GM21423 (cell line): ENCODE data around the gene MED17.
A peak's percentile ranks its signal among the peaks of the same experiment; 100 is the strongest.
"Not testable (repeated sequence)": the region's sequence is repeated elsewhere in the genome, so short reads cannot be mapped to it uniquely, and the experiment has no call there.

Experiments
- ATAC-seq: cut with Tn5 transposase; IDR thresholded peaks from one replicate; pipeline ENCODE4 v1.9.1; 2021; ENCODE audit warnings: mild to moderate bottlenecking, moderate library complexity; ENCODE audit not compliant: unreplicated experiment

MED17 gene, protein sequence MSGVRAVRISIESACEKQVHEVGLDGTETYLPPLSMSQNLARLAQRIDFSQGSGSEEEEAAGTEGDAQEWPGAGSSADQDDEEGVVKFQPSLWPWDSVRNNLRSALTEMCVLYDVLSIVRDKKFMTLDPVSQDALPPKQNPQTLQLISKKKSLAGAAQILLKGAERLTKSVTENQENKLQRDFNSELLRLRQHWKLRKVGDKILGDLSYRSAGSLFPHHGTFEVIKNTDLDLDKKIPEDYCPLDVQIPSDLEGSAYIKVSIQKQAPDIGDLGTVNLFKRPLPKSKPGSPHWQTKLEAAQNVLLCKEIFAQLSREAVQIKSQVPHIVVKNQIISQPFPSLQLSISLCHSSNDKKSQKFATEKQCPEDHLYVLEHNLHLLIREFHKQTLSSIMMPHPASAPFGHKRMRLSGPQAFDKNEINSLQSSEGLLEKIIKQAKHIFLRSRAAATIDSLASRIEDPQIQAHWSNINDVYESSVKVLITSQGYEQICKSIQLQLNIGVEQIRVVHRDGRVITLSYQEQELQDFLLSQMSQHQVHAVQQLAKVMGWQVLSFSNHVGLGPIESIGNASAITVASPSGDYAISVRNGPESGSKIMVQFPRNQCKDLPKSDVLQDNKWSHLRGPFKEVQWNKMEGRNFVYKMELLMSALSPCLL

DNA sequence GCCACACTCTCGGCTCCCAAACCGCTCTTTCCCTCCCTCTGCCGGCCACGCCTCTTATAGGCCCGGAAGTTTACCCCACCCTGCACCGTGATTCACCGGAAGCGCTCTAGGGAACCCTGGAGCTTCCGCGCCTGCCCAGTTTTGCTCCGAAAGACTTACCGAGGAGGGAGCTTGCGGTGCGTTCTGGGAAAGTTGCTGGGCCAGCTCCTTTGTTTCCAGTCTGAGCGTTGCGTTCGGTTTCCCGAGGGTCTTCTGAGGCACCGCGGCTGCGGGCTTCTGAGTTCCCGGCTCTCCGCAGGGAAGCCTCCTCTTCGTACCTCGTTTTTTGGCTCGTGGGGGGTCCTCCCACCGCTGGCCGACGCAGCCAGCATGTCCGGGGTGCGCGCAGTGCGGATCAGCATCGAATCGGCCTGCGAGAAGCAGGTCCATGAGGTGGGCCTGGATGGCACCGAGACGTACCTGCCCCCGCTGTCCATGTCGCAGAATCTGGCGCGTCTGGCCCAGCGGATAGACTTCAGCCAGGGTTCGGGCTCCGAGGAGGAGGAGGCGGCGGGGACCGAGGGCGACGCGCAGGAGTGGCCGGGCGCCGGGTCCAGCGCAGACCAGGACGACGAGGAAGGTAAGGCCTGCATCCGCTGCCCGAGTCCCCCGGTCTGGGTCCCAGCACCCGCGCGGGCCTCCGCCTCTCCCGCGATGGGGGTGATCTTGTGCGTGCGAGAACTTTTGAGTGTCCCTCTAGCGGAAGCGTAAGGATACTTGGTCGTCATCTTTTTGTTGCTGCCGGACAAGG lies at the start of gene MED17:
MED17 (plus strand) TSS at position 138 of the 790 bp plus-strand sequence; CDS start at position 370, 232 bp downstream.
- peak; percentile 96 for ATAC-seq

DNA sequence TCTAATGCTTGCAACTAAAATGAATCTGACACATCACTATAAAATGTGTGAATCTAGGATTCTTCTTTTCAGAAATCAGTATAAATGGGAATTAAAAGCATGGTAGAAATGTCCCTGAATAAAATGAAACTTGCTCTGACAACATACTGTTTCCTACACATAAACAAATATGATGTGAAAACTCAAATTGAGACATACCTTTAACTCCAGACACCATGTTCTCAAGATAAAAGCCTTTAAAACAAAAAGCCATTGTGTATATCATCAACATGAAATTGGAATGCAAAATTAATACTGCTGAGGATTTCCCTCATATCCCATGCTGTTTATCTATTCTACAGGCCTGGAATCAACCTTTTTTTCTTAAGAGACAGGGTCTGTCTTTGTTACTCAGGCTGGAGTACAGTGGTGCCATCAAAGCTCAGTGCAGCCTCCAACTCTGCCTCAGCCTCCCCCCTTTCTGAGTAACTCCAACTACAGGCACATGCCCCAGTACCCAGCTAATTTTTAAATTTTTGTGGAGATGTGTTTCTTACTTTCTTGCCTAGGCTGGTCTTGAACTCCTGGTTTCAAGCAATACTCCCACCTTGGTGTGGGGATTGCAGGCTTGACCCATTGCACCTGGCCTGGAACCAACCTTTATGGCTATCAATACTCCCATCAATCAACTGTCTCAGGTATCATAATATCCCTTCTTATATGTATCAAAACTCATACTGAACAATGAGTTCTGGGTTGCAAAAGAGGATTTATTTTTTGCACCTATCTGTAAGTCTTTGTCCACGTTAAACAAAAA lies 49.5 kb upstream of the MED17 start:
- no peak for ATAC-seq

DNA sequence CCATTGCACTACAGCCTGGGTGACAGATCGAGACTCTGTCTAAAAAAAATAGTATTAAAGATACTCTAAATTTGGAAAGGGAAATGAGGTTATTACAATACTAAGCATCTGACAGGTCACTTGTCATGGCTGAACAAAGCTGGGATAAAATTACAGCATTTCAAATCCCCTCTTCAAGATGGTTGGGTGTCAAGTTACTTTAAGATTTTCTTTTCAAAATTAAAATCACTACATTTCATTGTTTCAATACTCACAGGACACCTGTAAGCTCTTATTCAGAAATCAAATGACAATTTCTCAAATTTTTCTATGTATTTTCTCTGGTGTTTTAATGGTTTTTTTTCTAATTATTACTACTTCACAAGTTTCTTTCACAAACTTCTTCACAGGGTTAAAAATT lies 48.5 kb upstream of the MED17 start:
- no peak for ATAC-seq

DNA sequence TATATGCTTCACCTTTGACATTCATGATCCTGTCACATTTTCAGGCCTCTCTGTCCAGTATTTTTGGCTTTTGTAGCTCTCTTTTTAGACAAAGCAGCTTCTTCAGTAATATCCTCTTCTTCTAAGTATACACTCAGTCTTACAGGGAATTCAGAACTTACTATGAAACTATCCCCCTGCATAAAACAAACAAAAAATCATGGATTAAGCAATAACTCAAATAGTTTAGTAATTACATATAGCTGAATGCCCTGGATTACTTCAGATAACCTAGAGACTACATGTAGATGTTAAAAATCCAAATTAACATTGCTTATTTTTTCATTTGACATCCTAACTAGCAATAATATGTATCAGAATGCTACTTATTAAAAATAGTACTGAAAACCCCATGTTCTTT lies 48.0 kb upstream of the MED17 start:
- ATAC-seq: no peak

DNA sequence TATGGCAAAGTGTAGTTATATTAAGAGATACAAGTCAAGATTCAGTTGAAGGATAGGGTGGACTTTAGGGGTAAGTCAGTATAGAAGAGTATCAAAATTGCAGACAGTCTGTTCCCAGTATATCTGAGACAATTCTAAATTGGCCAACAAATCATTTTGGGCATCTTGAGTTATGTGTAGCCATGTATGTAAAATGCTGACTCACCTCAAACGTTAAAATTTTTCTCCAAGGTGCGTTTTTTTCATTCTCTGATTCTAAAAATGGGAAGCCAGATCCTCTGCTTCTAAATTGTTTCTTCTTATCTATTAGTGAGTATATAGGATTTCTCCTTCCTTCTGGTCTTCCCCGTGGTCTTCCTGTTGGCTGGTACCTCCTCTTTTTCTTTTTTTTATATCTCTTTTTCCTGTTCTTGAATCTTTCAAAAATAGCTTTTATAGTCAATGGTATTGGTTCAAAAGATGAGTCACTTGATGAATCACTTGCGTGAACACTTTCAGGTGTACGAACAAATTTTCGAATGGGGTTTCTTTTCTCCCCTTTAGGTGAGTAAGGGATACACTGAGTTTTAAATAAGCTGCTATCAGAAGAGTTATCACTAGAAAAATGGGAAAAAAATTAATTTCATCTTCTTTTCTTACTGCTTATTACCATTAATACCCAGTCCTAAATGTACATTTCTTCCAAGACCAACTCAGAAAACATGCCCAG lies 46.0 kb upstream of the MED17 start:
- ATAC-seq: no peak

DNA sequence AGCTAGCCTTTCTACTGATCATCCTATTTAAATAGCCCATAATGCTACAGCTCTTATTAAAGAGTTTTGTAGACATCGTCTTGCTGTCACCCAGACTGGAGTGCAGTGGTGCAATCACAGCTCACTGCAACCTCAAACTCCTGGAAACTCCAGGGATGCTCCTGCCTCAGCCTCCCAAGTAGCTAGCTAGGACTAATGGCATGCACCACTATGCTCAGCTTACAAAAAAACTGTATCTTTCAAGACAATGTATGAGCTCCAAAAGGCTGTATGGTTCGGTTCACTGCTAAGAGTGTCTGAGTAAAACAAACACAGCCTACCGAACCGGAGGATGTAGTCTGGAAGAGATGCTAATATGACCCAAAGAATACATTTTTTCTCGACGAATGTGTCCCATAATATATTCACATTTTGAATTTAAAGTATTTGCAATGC lies 45.4 kb upstream of the MED17 start:
- no peak for ATAC-seq

DNA sequence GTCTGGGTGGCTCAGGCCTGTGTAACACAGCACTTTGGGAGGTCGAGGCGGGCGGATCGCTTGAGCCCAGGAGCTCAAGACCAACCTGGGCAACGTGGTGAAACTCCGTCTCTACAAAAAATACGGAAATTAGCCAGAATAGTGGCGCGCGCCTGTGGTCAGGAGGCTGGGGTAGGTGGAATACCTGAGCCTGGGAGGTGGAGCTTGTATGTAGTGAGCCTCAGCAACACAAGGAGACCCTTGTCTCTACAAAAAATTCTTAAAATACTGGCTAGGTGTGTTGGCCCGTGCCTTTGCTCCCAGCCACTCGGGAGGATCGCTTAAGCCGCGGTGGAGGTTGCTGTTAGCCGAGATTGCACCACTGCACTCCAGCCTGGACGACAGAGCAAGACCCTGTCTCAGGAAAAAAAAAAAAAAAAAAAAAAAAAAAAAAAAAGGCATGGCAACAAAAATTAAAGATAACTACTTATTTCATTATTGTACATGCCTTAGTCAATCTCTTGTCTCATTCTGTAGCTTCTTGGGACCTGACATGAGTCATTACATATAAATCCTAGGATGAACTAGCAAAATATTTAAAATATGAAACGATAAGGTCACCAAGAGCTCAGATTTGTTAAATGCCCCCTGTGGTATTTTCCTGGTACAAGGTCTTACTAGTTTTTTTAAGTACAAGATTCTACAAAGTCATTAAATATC lies 43.9 kb upstream of the MED17 start:
- ATAC-seq: no peak

DNA sequence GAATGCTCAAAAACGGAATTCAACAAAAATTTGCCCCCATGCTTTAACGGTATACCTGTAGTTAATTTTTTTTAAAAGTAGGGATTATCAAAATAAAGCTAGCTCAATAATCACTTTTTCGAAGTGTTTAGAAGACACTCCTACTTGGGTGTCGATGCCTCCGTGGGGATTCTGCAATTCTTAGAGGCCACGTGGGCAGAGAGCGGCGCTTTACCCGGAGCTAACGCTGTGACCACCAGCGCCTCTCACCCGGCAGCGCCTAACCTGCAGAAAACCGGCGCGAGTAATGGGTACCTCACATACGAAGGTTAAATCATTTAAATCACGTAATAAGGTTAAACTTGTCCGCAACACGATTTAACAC lies 43.4 kb upstream of the MED17 start:
- ATAC-seq: peak; percentile 33

DNA sequence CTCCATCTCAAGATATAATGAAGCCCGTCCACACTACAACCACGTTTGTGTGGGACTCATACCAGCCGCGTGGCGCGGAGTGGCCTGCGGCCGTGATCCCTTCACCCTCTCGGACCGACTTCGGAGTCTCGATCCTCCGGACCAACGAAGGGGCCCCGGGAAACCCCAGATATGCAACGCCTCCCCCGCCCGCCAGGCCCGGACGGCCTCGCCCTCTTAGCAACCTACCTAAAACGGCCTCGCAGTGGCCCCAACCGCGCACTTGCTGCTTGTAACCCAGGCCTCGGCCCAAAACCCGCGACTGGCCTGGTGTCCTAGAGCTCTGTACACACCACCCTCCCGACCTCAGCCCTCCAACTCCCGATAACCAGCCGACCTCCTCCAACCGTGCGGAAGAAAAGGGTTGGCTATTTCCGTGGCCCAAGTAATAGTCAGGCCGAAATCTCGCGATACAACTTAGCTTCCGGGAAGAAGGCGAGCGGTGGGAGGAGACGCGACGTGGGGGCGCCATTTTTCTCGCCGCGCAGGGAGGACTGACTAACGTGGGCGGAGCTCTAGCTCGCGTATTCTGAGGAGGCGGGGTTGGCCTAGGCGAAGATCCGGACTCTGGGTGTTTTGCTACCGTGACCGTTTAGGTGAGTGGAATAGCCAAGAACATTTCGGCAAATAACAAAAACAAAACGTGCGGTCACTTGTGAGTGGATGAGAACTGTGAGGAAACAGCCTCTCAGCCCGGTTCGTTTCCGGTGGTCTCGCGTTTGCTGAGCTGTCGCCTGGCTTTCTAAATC lies 42.8 kb upstream of the MED17 start, which contains the start of the genes C11orf54 and TAF1D:
C11orf54 (plus strand) TSS at position 579 of the 788 bp plus-strand sequence. CDS start 5,722 bp downstream, outside the sequence.
TAF1D (minus strand) TSS at position 402 of the 788 bp plus-strand sequence. CDS start 2,191 bp downstream, outside the sequence.
- peak; percentile 85 for ATAC-seq

DNA sequence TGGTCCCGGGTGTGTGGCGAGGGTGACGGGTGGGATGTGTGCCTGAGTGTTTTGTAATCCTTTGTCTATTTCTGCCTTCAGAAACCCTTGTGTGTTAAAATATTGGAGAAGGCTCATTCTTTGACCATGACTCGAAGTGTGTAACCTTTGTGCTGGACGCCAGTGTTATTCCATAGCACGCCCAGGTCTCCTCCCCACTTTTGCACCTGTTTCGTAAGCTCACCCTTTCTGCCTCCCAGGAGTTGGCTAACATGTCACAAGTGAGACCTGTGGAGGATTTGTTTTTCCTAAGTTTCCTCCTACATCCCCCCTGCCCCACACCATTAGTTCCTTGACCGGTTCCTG lies 42.2 kb upstream of the MED17 start:
- ATAC-seq: peak; percentile 6

DNA sequence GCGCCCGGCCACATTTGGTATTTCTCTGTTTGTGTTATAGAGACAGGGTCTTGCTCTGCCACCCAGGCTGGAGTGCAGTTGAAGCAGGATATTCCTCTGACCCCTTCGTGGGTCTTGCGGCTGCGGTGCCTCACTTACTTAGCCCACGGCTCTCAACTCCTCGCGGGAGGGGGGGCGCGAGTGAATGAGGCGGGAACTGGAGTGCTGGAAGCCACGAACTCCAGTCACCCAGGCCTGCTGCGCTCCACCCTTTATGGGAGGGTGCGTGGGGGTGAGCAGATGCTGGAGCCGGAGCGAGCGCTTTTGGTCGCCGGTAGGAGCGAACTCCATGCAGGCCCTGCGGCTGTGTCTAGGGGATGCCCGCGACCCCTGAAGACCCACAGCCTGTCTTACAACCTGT lies 40.8 kb upstream of the MED17 start:
- no peak for ATAC-seq

DNA sequence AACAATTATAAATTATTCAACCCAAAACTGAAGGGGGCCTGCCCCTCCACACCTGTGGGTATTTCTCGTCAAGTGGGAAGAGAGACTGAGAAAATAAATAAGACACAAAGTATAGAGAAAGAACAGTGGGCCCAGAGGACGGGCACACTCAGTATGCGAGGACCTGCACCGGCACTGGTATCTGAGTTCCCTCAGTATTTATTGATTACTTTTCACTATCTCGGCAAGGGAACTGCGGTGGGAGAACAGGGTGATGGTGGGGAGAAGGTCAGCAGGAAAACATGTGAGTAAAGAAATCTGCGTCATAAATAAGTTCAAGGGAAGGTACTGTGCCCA lies 39.4 kb upstream of the MED17 start:
- ATAC-seq: no peak

DNA sequence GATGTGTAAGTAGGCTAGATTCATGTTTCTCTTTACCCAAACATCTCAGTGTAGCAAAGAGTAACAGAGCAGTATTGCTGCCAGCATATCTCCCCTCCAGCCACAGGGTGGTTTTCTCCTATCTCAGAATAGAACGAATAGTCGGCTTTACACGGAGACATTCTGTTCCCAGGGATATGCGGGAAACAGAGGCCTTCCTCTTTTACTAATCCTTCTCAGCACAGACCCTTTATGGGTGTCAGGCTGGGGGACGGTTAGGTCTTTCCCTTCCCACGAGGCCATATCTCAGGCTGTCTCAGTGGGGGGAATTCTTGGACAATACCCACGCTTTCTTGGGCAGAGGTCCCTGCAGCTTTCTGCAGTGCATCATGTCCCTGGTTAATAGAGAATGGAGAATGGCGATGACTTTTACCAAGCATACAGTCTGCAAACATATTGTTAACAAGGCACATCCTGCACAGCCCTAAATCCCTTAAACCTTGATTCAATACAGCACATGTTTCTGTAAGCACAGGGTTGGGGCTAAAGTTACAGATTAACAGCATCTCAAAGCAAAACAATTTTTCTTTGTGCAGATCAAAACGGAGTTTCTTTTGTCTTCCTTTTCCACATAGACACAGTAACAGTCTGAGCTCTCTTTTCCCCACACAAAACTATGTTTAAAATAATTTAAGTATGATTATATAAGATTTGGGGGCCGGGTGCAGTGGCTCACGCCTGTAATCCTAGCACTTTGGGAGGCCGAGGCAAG lies 38.9 kb upstream of the MED17 start:
- not testable (repeated sequence) for ATAC-seq

DNA sequence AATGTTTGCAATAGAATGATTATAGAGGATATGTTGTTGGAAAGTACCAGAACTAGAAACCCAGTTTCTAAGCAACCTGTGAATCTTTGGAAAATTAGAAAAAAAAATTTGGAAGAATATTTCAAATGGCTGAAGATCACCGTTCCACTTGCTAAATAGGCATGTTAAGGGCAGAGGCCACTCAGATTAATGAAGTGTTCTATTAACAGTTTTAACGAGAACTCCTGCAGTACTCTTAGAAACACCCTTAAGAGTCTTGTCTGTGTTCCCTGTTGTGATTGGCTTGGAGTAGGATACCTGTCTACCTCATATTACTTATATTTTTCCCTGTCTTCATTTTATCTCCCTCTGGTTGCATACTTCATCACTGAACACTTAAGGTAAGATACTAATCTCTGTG lies 38.0 kb upstream of the MED17 start:
- ATAC-seq: no peak

DNA sequence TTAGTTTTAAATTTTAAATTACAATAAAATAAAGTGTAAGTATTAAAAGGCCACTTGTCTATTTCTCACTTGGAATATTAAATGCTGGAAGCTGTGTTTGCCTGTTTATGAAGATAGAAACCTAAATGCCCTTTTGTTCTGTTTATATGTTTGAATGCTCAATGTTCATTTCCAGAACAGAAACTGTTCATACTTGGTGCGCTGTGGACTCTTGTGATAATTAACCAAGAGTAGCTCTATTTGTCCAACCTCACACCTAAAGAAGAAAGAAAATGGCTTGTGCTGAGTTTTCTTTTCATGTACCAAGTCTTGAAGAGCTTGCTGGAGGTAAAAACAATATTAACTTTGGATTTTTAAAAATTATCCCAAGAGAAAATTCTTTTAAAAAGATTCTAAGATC lies 37.0 kb upstream of the MED17 start:
- ATAC-seq: peak; percentile 93

DNA sequence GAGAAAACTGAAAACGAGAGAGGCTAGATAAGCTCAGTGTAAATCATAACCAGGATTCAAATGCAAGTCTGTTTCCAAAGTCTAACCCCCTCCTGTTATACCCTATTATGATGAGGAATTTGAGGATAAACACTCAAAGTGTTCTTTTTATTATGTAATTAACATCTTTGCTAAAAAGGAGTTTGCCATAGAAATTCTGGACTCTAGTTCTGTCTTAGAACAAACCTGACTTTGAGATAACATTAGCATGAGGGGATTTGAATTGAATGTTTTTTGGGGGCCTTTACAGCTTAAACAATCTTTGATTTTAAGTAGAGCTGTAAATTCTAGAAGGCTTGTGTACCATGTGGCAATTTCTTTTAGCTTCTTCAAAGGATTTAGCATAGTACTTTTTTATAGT lies 33.1 kb upstream of the MED17 start:
- no peak for ATAC-seq

DNA sequence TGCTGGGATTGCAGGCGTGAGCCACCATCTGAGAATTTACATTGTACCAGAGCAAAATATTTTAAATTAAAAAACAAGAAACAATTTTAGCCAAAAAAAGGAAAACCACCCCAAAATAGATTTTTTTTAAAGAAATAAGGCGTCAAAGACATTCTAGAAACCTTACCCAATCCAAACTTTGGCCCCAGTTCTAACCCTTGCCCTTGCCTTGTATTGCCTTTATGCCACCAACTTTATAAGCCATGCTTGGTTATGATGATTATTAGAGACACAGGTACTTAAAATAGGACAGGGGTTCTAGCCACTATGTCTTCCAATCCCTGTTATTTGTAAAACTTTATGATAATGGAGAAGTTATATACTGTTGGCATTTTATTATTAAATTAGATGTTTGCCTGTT lies 30.8 kb upstream of the MED17 start:
- ATAC-seq: no peak

DNA sequence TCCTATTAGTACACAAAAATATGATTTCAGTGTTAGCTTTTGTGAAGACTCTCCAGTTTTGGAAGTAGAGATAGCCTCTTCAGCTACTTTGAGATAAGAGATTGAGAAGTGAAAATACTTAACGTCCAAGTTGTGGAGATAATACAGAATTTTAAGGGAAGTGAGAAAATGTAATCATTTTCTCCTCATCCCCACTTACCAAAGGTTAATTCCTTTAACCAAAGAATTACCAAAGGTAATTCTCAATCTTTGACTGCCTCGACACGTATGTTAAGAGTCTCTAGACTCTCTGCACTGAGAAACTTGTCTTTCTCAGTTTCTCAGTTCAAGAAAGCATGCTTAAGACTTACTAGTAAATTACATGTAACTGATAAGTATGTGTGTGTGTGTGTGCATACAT lies 27.3 kb upstream of the MED17 start:
- ATAC-seq: no peak
